OCI-LY1 (cell line): ENCODE results near the gene PARP3.

Experiments
- H2AFZ ChIP-seq: fragments of 200-600 bp; sonication (generic), shearing (Covaris generic); 2 replicates; pipeline ENCODE4 v1.6.0; 2014; ENCODE audit warnings: antibody characterized with exemption, mild to moderate bottlenecking, low read length
- H3F3A ChIP-seq: fragments of 200-600 bp; sonication (generic), shearing (Covaris generic); 2 replicates; pipeline ENCODE4 v1.6.0; 2014; ENCODE audit warnings: mild to moderate bottlenecking, antibody characterized with exemption, low read length, moderate library complexity; ENCODE audit not compliant: insufficient read depth
- H3K27ac ChIP-seq: fragments of 200-600 bp; sonication (generic); 2 replicates; pipeline ENCODE4 v1.5.1; 2014; ENCODE audit warnings: low read length, mixed run types, mild to moderate bottlenecking, low read depth; ENCODE audit not compliant: poor library complexity, severe bottlenecking
- H3K27me3 ChIP-seq: fragments of 200-600 bp; sonication (generic); 2 replicates; pipeline ENCODE4 v1.6.0; 2014; ENCODE audit warnings: antibody characterized with exemption, mild to moderate bottlenecking, low read length, moderate library complexity; ENCODE audit not compliant: insufficient read depth
- H3K36me3 ChIP-seq: fragments of 200-600 bp; sonication (generic); 2 replicates; pipeline ENCODE4 v1.6.1; 2014; ENCODE audit warnings: mild to moderate bottlenecking, antibody characterized with exemption, low read length, moderate library complexity, mixed read lengths; ENCODE audit not compliant: insufficient read depth
- H3K4me1 ChIP-seq: fragments of 200-600 bp; sonication (generic); 2 replicates; pipeline ENCODE4 v1.5.1; 2014; ENCODE audit warnings: mild to moderate bottlenecking, low read length, moderate library complexity; ENCODE audit not compliant: insufficient read depth, severe bottlenecking
- H3K4me2 ChIP-seq: fragments of 200-600 bp; sonication (generic), shearing (Covaris generic); 2 replicates; pipeline ENCODE4 v1.6.1; 2014; ENCODE audit warnings: low read length
- H3K4me3 ChIP-seq: fragments of 200-600 bp; sonication (generic); 2 replicates; pipeline ENCODE4 v1.5.1; 2014; ENCODE audit warnings: low read length, low read depth, mild to moderate bottlenecking, mixed read lengths; ENCODE audit not compliant: poor library complexity, severe bottlenecking
- H3K79me2 ChIP-seq: fragments of 200-600 bp; shearing (Covaris generic); 2 replicates; pipeline ENCODE4 v1.6.1; 2016; ENCODE audit warnings: mixed run types, low read length, mixed read lengths; ENCODE audit not compliant: insufficient read depth
- H3K9ac ChIP-seq: fragments of 200-600 bp; sonication (generic), shearing (Covaris generic); 2 replicates; pipeline ENCODE4 v1.6.1; 2014; ENCODE audit warnings: mild to moderate bottlenecking, low read length, mixed read lengths
- H3K9me2 ChIP-seq: fragments of 200-600 bp; sonication (generic), shearing (Covaris generic); 2 replicates; pipeline ENCODE4 v1.6.1; 2014; ENCODE audit warnings: low read depth, mild to moderate bottlenecking, low read length, mixed read lengths
- H3K9me3 ChIP-seq: fragments of 200-600 bp; shearing (Covaris generic); 2 replicates; pipeline ENCODE4 v1.6.1; 2014; ENCODE audit warnings: low read length, mixed read lengths
- H4K20me1 ChIP-seq: fragments of 200-600 bp; sonication (generic), shearing (Covaris generic); 2 replicates; pipeline ENCODE4 v1.6.0; 2016; ENCODE audit warnings: mild to moderate bottlenecking, low read length; ENCODE audit not compliant: insufficient read depth
- EZH2 ChIP-seq: fragments of 200-600 bp; sonication (generic), shearing (Covaris generic); IDR thresholded peaks from 2 replicates; pipeline ENCODE4 v1.8.0; 2017; ENCODE audit warnings: borderline replicate concordance, mixed run types, mild to moderate bottlenecking, antibody characterized with exemption, low read length, moderate library complexity, mixed read lengths
- TF ChIP-seq, protein P1 (sequence below): fragments of 200-600 bp; sonication (generic), shearing (Covaris generic); IDR thresholded peaks from 2 replicates; pipeline ENCODE4 v1.5.1; 2017; ENCODE audit warnings: mild to moderate bottlenecking, antibody characterized with exemption, low read length, moderate library complexity, mixed read lengths

The PARP3 gene

DNA sequence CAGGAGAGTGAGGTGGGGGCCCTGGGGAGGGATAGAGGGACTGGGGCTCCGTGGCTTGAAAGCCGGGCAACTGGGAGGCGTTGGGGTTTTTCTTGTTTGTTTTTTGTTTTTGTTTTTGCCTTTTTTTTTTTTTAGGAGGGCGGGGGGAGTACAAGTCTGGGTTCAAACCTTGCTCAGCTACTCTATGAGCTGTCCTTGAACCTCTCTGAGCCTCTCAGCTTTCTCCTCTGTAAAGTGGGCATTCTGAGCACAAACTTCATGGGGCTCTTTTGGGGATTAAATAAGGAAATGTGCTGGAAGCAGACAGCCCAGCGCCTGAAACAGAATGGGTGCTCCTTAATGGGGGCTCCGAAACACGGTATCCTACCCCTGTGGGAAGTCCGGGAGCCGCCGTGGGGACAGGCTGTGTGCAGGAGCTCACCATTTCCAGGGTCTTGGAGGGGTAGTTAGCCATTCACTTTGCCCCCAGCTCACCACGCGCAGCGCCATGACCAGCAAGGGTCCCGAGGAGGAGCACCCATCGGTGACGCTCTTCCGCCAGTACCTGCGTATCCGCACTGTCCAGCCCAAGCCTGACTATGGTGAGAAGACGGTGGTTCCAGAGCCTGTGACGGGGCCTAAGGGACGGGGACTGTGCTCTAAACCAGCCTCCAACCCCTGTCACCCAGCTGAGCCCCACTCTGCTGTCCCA lies 41.6 kb downstream of the PARP3 start:
- Histone ChIP-seq H3K4me2 (peak overlapping the region; percentile 87), H3F3A (no peaks in the 10 kb centered on the region), H3K4me3 (peak overlapping the region; percentile 68), H3K9me2 (no peaks in the 10 kb centered on the region), H3K4me1 (peaks cover 20% of the 10 kb centered on the region), H3K27me3 (no peaks in the 10 kb centered on the region), H3K27ac (peak overlapping the region; percentile 43), H3K36me3 (peaks cover 4% of the 10 kb centered on the region; the same call in 1 of the 2 replicates), H3K9ac (peak overlapping the region; percentile 72), H2AFZ (no peak overlapping the region), H3K9me3 (no peaks in the 10 kb centered on the region), H3K79me2 (no peaks in the 10 kb centered on the region), H4K20me1 (no peaks in the 10 kb centered on the region)
- TF ChIP-seq, protein P1, sequence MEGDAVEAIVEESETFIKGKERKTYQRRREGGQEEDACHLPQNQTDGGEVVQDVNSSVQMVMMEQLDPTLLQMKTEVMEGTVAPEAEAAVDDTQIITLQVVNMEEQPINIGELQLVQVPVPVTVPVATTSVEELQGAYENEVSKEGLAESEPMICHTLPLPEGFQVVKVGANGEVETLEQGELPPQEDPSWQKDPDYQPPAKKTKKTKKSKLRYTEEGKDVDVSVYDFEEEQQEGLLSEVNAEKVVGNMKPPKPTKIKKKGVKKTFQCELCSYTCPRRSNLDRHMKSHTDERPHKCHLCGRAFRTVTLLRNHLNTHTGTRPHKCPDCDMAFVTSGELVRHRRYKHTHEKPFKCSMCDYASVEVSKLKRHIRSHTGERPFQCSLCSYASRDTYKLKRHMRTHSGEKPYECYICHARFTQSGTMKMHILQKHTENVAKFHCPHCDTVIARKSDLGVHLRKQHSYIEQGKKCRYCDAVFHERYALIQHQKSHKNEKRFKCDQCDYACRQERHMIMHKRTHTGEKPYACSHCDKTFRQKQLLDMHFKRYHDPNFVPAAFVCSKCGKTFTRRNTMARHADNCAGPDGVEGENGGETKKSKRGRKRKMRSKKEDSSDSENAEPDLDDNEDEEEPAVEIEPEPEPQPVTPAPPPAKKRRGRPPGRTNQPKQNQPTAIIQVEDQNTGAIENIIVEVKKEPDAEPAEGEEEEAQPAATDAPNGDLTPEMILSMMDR = no peak
- no peak for TF ChIP-seq EZH2

DNA sequence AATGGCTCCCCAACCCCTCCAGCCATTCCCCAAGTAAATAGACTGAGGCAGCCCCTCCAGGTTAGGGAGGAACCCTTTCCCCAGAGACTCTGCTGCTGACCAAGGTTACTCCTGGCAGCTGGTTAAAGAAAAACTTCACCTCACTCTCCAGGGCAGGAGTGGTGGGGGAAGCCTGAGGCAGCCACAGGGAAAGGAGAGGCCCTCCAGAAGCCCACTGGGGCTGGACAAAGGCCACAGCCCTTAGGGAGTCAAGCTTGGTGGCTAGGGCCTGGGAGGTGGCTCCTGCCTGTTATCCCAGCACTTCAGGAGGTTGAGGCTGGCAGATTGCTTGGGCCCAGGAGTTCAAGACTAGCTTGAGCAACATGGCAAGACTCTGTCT lies 42.1 kb downstream of the PARP3 start:
- no peak for TF ChIP-seq EZH2
- TF ChIP-seq, protein P1 = no peak
- H3K79me2 ChIP-seq = no peaks in the 10 kb centered on the region
- no peaks in the 10 kb centered on the region for H3F3A ChIP-seq
- no peaks in the 10 kb centered on the region for H3K9me2 ChIP-seq
- peaks cover 20% of the 10 kb centered on the region for H3K4me1 ChIP-seq
- H4K20me1 ChIP-seq = no peaks in the 10 kb centered on the region
- H3K36me3 ChIP-seq = peaks cover 4% of the 10 kb centered on the region; the same call in 1 of the 2 replicates
- H3K27me3 ChIP-seq = no peaks in the 10 kb centered on the region
- H3K9ac ChIP-seq = no peak overlapping the region
- H3K4me3 ChIP-seq = no peak overlapping the region
- no peak overlapping the region for H3K4me2 ChIP-seq
- H3K9me3 ChIP-seq = no peaks in the 10 kb centered on the region
- peak overlapping the region; percentile 36 for H3K27ac ChIP-seq
- no peak overlapping the region for H2AFZ ChIP-seq

DNA sequence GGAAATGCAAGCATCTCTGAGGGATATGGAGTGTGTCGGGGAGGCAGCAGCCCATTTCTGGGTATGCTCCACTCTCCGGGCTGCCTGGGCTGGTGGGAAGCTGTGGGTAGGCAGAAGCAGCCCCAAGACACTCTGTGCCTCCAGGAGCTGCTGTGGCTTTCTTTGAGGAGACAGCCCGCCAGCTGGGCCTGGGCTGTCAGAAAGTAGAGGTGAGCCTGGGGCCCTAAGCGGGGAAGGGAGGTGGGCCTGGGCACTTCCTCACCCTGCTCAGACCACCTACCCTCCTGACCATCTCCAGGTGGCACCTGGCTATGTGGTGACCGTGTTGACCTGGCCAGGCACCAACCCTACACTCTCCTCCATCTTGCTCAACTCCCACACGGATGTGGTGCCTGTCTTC lies 42.9 kb downstream of the PARP3 start:
- Histone ChIP-seq H3K9ac (no peak overlapping the region), H3F3A (no peaks in the 10 kb centered on the region), H2AFZ (no peak overlapping the region), H3K36me3 (peaks cover 4% of the 10 kb centered on the region; the same call in 1 of the 2 replicates), H3K4me2 (no peak overlapping the region), H3K4me1 (peaks cover 20% of the 10 kb centered on the region), H3K27me3 (no peaks in the 10 kb centered on the region), H4K20me1 (no peaks in the 10 kb centered on the region), H3K79me2 (no peaks in the 10 kb centered on the region), H3K4me3 (no peak overlapping the region), H3K27ac (no peak overlapping the region), H3K9me3 (no peaks in the 10 kb centered on the region), H3K9me2 (no peaks in the 10 kb centered on the region)
- TF ChIP-seq EZH2 = no peak
- TF ChIP-seq, protein P1 = no peak
